Mononuclear cell (primary cell): ENCODE data around the gene CHRNB4. TPM values are rescaled to one million over a fixed set of nuclear protein-coding genes. Genes with fewer than 3 reads are reported as not detected.

Experiments used
- total RNA-seq: library from RNA; depleted of rRNA; stranded (reverse); fragments of >200 nt; gene quantifications from one replicate; pipeline ENCODE4 v1.2.3, GENCODE V29; 2012

Gene CHRNB4
- total RNA-seq, 1 donor = not detected

Other genes with a start within 250 kb of the CHRNB4 start
- gene IREB2, start 203.0 kb downstream of the CHRNB4 start, total RNA-seq = 68.1 TPM
- gene HYKK, start 133.6 kb downstream of the CHRNB4 start, total RNA-seq = 0.94 TPM
- 70.6 TPM for gene PSMA4, start 100.8 kb downstream of the CHRNB4 start, total RNA-seq
- 0.52 TPM for gene CHRNA5, start 75.7 kb downstream of the CHRNB4 start, total RNA-seq
- gene CHRNA3, start 20.2 kb downstream of the CHRNB4 start, total RNA-seq = not detected
- gene ADAMTS7, start 170.3 kb upstream of the CHRNB4 start, total RNA-seq = not detected
- gene MORF4L1, start 231.7 kb upstream of the CHRNB4 start, total RNA-seq = 484 TPM